B cell (primary cell): ENCODE results near the gene GKAP1. TPM values are rescaled to one million over a fixed set of nuclear protein-coding genes. Genes with fewer than 3 reads are reported as not detected.

Experiments
- ATAC-seq: fragments of 200-7000 bp; cut with Tn5 transposase; one replicate; pipeline ENCODE4 v1.10.0; 2021; ENCODE audit warnings: low read depth, mild to moderate bottlenecking, moderate number of reproducible peaks, moderate library complexity
- CTCF ChIA-PET: fragments of 350-600 bp; sonication (Branson Sonifier 250); formaldehyde crosslinking; loops from one replicate; lab custom pipeline; 2021; ENCODE audit warnings: antibody characterized with exemption, inconsistent platforms; lab: Charles Lee
- POLR2A ChIA-PET: fragments of 350-600 bp; sonication (Branson Sonifier 250); formaldehyde crosslinking; loops from one replicate; lab custom pipeline; 2021; ENCODE audit warnings: antibody characterized with exemption; lab: Charles Lee
- DNase-seq: peaks from one replicate; pipeline ENCODE4 v3.0.0; 2013
- H2AFZ ChIP-seq: 2 replicates; pipeline ENCODE4 v1.6.1; 2012; ENCODE audit warnings: mild to moderate bottlenecking, low read depth, low read length; ENCODE audit not compliant: insufficient read depth, poor library complexity, severe bottlenecking
- H3K27ac ChIP-seq, 2 donors: 1 replicate in 1 of 2; 2 replicates in 1 of 2; pipeline ENCODE4 v1.5.1; 2012 to 2013; ENCODE audit warnings: low read length in 2 of 2, mild to moderate bottlenecking in 2 of 2, moderate library complexity in 1 of 2
- H3K27me3 ChIP-seq, 4 experiments: fragments of 200-600 bp in 1 of 4; sonication (generic) in 1 of 4; replicated peaks in 1 of 4; 1 replicate in 2 of 4; 2 replicates in 2 of 4; pipeline versions ENCODE4 v1.6.1 to v1.7.0; 2013 to 2016; ENCODE audit warnings: low read length in 3 of 4, mild to moderate bottlenecking in 2 of 4, mixed read lengths in 1 of 4, moderate library complexity in 1 of 4; ENCODE audit not compliant: insufficient read depth in 4 of 4, control insufficient read depth in 3 of 4; ENCODE audit errors: control extremely low read depth in 1 of 4
- H3K36me3 ChIP-seq, 2 experiments: replicated peaks in 1 of 2; 1 replicate in 1 of 2; 2 replicates in 1 of 2; pipeline versions ENCODE4 v1.6.1 to v1.7.1; 2013; ENCODE audit warnings: low read length in 1 of 2; ENCODE audit not compliant: insufficient read depth in 2 of 2, control insufficient read depth in 1 of 2; ENCODE audit errors: control extremely low read depth in 1 of 2, extremely low read depth in 1 of 2
- H3K4me1 ChIP-seq, 2 donors: fragments of 200-600 bp in 1 of 2; sonication (generic) in 1 of 2; 1 replicate in 1 of 2; 2 replicates in 1 of 2; pipeline versions ENCODE4 v1.5.1 to v1.6.1; 2013 to 2017; ENCODE audit warnings: low read length in 2 of 2; ENCODE audit not compliant: control insufficient read depth in 2 of 2, insufficient read depth in 2 of 2
- H3K4me2 ChIP-seq: replicated peaks from 2 replicates; pipeline ENCODE3; 2012; ENCODE audit warnings: mild to moderate bottlenecking, low read depth, low read length; ENCODE audit not compliant: poor library complexity, severe bottlenecking
- H3K4me3 ChIP-seq, 5 experiments: fragments of 200-600 bp in 1 of 5; sonication (generic) in 1 of 5; 1 replicate in 3 of 5; 2 replicates in 2 of 5; pipeline versions ENCODE4 v1.5.1 to v1.7.0; 2011 to 2016; ENCODE audit warnings: low read length in 4 of 5, mild to moderate bottlenecking in 4 of 5, low read depth in 2 of 5, control low read depth in 1 of 5, moderate library complexity in 1 of 5; ENCODE audit not compliant: insufficient read depth in 1 of 5; ENCODE audit errors: control extremely low read depth in 1 of 5, extremely low read depth in 1 of 5
- H3K79me2 ChIP-seq: fragments of 200-600 bp; sonication (generic); one replicate; pipeline ENCODE4 v1.6.0; 2016; ENCODE audit warnings: low read length; ENCODE audit not compliant: control insufficient read depth, insufficient read depth
- H3K9ac ChIP-seq: fragments of 200-600 bp; sonication (generic); 2 replicates; pipeline ENCODE4 v1.6.1; 2017; ENCODE audit warnings: mild to moderate bottlenecking, low read length, moderate library complexity
- H3K9me3 ChIP-seq, 3 donors: one replicate each; pipeline versions ENCODE4 v1.6.1 to v1.7.1; 2013; ENCODE audit warnings: low read length in 2 of 3; ENCODE audit not compliant: control insufficient read depth in 2 of 3, insufficient read depth in 1 of 3; ENCODE audit errors: control extremely low read depth in 1 of 3
- H4K20me1 ChIP-seq: 2 replicates; pipeline ENCODE4 v1.6.0; 2012; ENCODE audit warnings: mild to moderate bottlenecking, low read length; ENCODE audit not compliant: insufficient read depth, control insufficient read depth, poor library complexity, severe bottlenecking
- H3K27ac Mint-ChIP-seq: one replicate; pipeline ENCODE4 v1.8.0; 2021; ENCODE audit warnings: mixed read lengths
- H3K27me3 Mint-ChIP-seq: one replicate; pipeline ENCODE4 v1.8.0; 2021; ENCODE audit warnings: mixed read lengths
- H3K4me1 Mint-ChIP-seq: one replicate; pipeline ENCODE4 v1.8.0; 2021; ENCODE audit warnings: mixed read lengths
- H3K4me3 Mint-ChIP-seq: one replicate; pipeline ENCODE4 v1.8.0; 2021; ENCODE audit warnings: mixed read lengths
- H3K9me3 Mint-ChIP-seq: one replicate; pipeline ENCODE4 v1.8.0; 2022; ENCODE audit warnings: mixed read lengths; ENCODE audit not compliant: insufficient read depth
- EZH2 ChIP-seq: IDR thresholded peaks from 2 replicates; pipeline ENCODE4 v1.6.1; 2012; ENCODE audit warnings: borderline replicate concordance, low read depth, mild to moderate bottlenecking, moderate library complexity, low read length; ENCODE audit not compliant: insufficient read depth, poor library complexity, severe bottlenecking
- WGBS: methylation state at CpG from one replicate; pipeline ENCODE4 v1.1.5; 2013; ENCODE audit warnings: missing lambda C conversion rate; ENCODE audit not compliant: insufficient coverage; 5-methylcytosine and 5-hydroxymethylcytosine counted together
- intact Hi-C: fragments of 100-400 bp; cut with micrococcal nuclease; formaldehyde crosslinking; loops from one replicate; pipeline ENCODE4 v1.10.0; 2022
- polyA plus RNA-seq: library from polyadenylated mRNA; depleted of rRNA; stranded (reverse); fragments of >200 nt; gene quantifications from 2 replicates; pipeline ENCODE4 v1.2.3, GENCODE V29; 2012
- total RNA-seq, 2 donors: library from RNA; stranded (reverse); fragments of 120-200 nt in 1 of 2; gene quantifications; 1 replicate in 1 of 2; 2 replicates in 1 of 2; pipeline versions ENCODE4 v1.2.3 to v1.2.4, GENCODE V29; 2013 to 2022
- TF ChIP-seq, protein P1 (sequence below): fragments of 200-600 bp; IDR thresholded peaks from one replicate; pipeline ENCODE4 v1.8.0; 2022; ENCODE audit warnings: antibody characterized with exemption, mild to moderate bottlenecking

GKAP1 gene
- total and polyA plus RNA-seq, 2 donors (not counting 1 experiment from before 2014, with no cell fraction given) = 2.7 to 23.1 TPM

- H3K9me3 ChIP-seq = no peaks in the 10 kb centered on the region
- H3K79me2 ChIP-seq = no peaks in the 10 kb centered on the region
- H4K20me1 ChIP-seq = no peaks in the 10 kb centered on the region
- no peak overlapping the region for H3K9ac ChIP-seq
- ChIA-PET POLR2A (no interaction called here), CTCF (no interaction called here)
- Mint-ChIP-seq H3K27ac (no peak overlapping the region), H3K4me3 (no peak overlapping the region), H3K9me3 (no peaks in the 10 kb centered on the region), H3K4me1 (no peaks in the 10 kb centered on the region), H3K27me3 (no peaks in the 10 kb centered on the region)
- no peak overlapping the region for H3K27ac ChIP-seq
- intact Hi-C loops = no loop called here
- no peak for ATAC-seq
- H3K4me1 ChIP-seq = no peaks in the 10 kb centered on the region
- WGBS = no CpG with 5 or more reads among the region's 2 CpGs
- TF ChIP-seq, protein P1, sequence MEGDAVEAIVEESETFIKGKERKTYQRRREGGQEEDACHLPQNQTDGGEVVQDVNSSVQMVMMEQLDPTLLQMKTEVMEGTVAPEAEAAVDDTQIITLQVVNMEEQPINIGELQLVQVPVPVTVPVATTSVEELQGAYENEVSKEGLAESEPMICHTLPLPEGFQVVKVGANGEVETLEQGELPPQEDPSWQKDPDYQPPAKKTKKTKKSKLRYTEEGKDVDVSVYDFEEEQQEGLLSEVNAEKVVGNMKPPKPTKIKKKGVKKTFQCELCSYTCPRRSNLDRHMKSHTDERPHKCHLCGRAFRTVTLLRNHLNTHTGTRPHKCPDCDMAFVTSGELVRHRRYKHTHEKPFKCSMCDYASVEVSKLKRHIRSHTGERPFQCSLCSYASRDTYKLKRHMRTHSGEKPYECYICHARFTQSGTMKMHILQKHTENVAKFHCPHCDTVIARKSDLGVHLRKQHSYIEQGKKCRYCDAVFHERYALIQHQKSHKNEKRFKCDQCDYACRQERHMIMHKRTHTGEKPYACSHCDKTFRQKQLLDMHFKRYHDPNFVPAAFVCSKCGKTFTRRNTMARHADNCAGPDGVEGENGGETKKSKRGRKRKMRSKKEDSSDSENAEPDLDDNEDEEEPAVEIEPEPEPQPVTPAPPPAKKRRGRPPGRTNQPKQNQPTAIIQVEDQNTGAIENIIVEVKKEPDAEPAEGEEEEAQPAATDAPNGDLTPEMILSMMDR = no peak
- no peak for TF ChIP-seq EZH2
- H3K4me3 ChIP-seq = no peak overlapping the region
- no peak for DNase-seq
- H3K4me2 ChIP-seq = no peak overlapping the region
- no peaks in the 10 kb centered on the region for H3K27me3 ChIP-seq
- no peak overlapping the region for H2AFZ ChIP-seq
- H3K36me3 ChIP-seq = peaks cover 0 to 9% of the 10 kb centered on the region in 2 experiments
Measured at GRCh38 chr9:83794051-83794450, 23.5 kb downstream of the GKAP1 start.

DNA sequence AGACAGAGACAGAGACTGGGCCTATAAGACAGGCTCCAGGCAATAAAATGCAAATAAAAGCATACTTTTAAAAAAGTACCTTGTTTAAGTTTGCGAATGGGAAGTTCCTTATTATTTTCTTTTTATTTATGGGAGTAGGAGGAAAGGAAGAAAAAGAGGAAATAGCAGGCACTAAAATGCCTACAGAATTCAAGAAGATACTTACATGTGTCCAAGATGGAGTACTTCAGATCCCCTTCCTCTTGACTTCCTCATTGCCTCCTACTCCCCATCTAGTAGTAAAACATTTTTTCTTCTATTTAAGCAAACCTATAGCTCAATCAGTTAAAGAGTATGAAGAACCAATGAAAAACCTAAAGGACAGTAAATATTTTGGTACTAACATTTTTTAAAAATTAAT lies 24.8 kb downstream of the GKAP1 start:
- Histone ChIP-seq H3K4me2 (no peak overlapping the region), H3K27ac (no peak overlapping the region), H3K36me3 (peaks cover 0 to 3% of the 10 kb centered on the region in 2 experiments), H2AFZ (no peak overlapping the region), H3K9ac (no peak overlapping the region), H3K4me3 (no peak overlapping the region), H3K9me3 (no peaks in the 10 kb centered on the region), H3K27me3 (no peaks in the 10 kb centered on the region), H3K79me2 (no peaks in the 10 kb centered on the region), H4K20me1 (no peaks in the 10 kb centered on the region), H3K4me1 (no peaks in the 10 kb centered on the region)
- DNase-seq = no peak
- ChIA-PET CTCF (no interaction called here), POLR2A (no interaction called here)
- Mint-ChIP-seq H3K27ac (no peak overlapping the region), H3K4me3 (no peak overlapping the region), H3K9me3 (no peaks in the 10 kb centered on the region), H3K4me1 (no peaks in the 10 kb centered on the region), H3K27me3 (no peaks in the 10 kb centered on the region)
- TF ChIP-seq, protein P1 = no peak
- no peak for TF ChIP-seq EZH2
- intact Hi-C loops = no loop called here
- no peak for ATAC-seq
- WGBS = no CpG with 5 or more reads among the region's 1 CpG
